ENCODE measurements around the gene ART1. TPM values are rescaled to one million over a fixed set of nuclear protein-coding genes. Genes with fewer than 3 reads are reported as not detected.

The ART1 gene
- total and polyA plus RNA-seq, 4 donors, result not detected

- TF ChIP-seq REST (IDR thresholded peaks at IDR 0.05) (no peak), HNF4G (IDR thresholded peaks at IDR 0.05) (no peak), RXRA (IDR thresholded peaks at IDR 0.05) (no peak), RAD21 (IDR thresholded peaks at IDR 0.05) (no peak), TAF1 (conservative IDR thresholded peaks at IDR 0.05) (no peak)
Measured at GRCh38 chr11:3675971-3676370, 31.0 kb downstream of the ART1 start (continued).

DNA sequence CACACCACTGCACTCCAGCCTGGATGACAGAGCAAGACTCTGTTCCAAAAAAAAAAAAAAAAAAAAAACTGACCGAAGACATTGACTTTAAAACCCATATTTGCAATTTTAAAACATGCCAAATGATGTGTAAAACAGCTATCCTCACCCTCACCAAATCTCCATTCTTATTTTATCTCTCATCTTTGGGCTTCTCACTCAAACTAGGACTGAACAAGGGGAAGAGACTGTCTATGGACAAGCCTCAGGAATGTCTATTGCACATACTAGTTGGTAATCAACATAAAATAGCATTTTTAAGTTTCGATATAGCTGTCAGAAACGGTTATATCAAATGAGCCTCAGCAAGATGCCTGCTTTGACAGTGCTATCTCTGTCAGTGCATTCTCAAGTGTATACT lies 34.1 kb downstream of the ART1 start:
- Histone ChIP-seq H3K4me3 (ENCODE audit: low read depth in 1 of 3, low read length in 3 of 3) (no peak overlapping the region), H3K27me3 (ENCODE audit: control insufficient read depth in 4 of 4, insufficient read depth in 4 of 4, low read length in 3 of 4) (no peaks in the 10 kb centered on the region), H3K27ac (ENCODE audit: low read depth in 1 of 2, low read length in 2 of 2) (no peak overlapping the region), H3K4me1 (ENCODE audit: control insufficient read depth in 4 of 4, insufficient read depth in 4 of 4, low read length in 3 of 4) (no peaks in the 10 kb centered on the region), H3K9me3 (ENCODE audit: control insufficient read depth in 4 of 4, low read length in 3 of 4) (no peaks in the 10 kb centered on the region), H3K9ac (ENCODE audit: low read depth in 1 of 2, low read length in 2 of 2) (no peak overlapping the region), H3K36me3 (ENCODE audit: control insufficient read depth in 4 of 4, insufficient read depth in 3 of 4, low read depth in 1 of 4, low read length in 3 of 4) (peaks cover 13 to 83% (median 73%) of the 10 kb centered on the region in 4 donors)
- no peak for DNase-seq (ENCODE audit: low spot score)
- 96% methylated on average over 3 of the region's 3 CpGs for WGBS
- TF ChIP-seq JUND (IDR thresholded peaks at IDR 0.05) (no peak), ZBTB33 (IDR thresholded peaks at IDR 0.05) (no peak), YY1 (IDR thresholded peaks at IDR 0.05) (no peak), EGR1 (IDR thresholded peaks at IDR 0.05; ENCODE audit: low read depth in 2 of 2) (no peak), FOXA1 (IDR thresholded peaks at IDR 0.05) (no peak), FOXA2 (IDR thresholded peaks at IDR 0.05) (no peak), RXRA (IDR thresholded peaks at IDR 0.05) (no peak), TAF1 (conservative IDR thresholded peaks at IDR 0.05) (no peak), HNF4A (conservative IDR thresholded peaks at IDR 0.05) (no peak), SP1 (IDR thresholded peaks at IDR 0.05) (no peak), NR2F2 (IDR thresholded peaks at IDR 0.05) (no peak), MAX (IDR thresholded peaks at IDR 0.05) (no peak), REST (IDR thresholded peaks at IDR 0.05) (no peak), GABPA (IDR thresholded peaks at IDR 0.05 in 1 of 2, conservative IDR thresholded peaks at IDR 0.05 in 1 of 2) (no peak)
- TF ChIP-seq, protein P1, sequence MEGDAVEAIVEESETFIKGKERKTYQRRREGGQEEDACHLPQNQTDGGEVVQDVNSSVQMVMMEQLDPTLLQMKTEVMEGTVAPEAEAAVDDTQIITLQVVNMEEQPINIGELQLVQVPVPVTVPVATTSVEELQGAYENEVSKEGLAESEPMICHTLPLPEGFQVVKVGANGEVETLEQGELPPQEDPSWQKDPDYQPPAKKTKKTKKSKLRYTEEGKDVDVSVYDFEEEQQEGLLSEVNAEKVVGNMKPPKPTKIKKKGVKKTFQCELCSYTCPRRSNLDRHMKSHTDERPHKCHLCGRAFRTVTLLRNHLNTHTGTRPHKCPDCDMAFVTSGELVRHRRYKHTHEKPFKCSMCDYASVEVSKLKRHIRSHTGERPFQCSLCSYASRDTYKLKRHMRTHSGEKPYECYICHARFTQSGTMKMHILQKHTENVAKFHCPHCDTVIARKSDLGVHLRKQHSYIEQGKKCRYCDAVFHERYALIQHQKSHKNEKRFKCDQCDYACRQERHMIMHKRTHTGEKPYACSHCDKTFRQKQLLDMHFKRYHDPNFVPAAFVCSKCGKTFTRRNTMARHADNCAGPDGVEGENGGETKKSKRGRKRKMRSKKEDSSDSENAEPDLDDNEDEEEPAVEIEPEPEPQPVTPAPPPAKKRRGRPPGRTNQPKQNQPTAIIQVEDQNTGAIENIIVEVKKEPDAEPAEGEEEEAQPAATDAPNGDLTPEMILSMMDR (IDR thresholded peaks at IDR 0.05; ENCODE audit: low read depth, low read length, missing input control), result no peak
- TF ChIP-seq, protein P2, sequence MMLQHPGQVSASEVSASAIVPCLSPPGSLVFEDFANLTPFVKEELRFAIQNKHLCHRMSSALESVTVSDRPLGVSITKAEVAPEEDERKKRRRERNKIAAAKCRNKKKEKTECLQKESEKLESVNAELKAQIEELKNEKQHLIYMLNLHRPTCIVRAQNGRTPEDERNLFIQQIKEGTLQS (IDR thresholded peaks at IDR 0.05), result no peak
